IPS DF 6.9 (cell line): ENCODE data around the gene ELFN2.

Source experiments
- DNase-seq: peaks from one replicate; pipeline ENCODE4 v3.0.0-alpha.2; 2013; ENCODE audit warnings: low read depth, low spot score
- H3K27ac ChIP-seq: one replicate; pipeline ENCODE4 v1.5.1; 2013; ENCODE audit warnings: low read length, control low read depth
- H3K27me3 ChIP-seq: 2 replicates; pipeline ENCODE4 v1.6.1; 2013; ENCODE audit warnings: mild to moderate bottlenecking, low read length; ENCODE audit not compliant: control insufficient read depth, insufficient read depth
- H3K36me3 ChIP-seq: 2 replicates; pipeline ENCODE4 v1.6.1; 2013; ENCODE audit warnings: low read length; ENCODE audit not compliant: control insufficient read depth, insufficient read depth
- H3K4me1 ChIP-seq: 2 replicates; pipeline ENCODE4 v1.6.1; 2013; ENCODE audit warnings: low read length; ENCODE audit not compliant: control insufficient read depth, insufficient read depth
- H3K4me3 ChIP-seq: 2 replicates; pipeline ENCODE4 v1.5.1; 2013; ENCODE audit warnings: mild to moderate bottlenecking, low read length
- H3K9me3 ChIP-seq: 2 replicates; pipeline ENCODE4 v1.6.1; 2013; ENCODE audit warnings: low read length, inconsistent platforms; ENCODE audit not compliant: control insufficient read depth, insufficient read depth
- WGBS: extraction: QIAGEN DNeasy Blood & Tissue Kit; methylation state at CpG from one replicate; pipeline ENCODE4 v1.1.7; 2013; ENCODE audit warnings: mixed read lengths, missing lambda C conversion rate; ENCODE audit not compliant: insufficient read length, insufficient coverage; 5-methylcytosine and 5-hydroxymethylcytosine counted together

The ELFN2 gene

DNA sequence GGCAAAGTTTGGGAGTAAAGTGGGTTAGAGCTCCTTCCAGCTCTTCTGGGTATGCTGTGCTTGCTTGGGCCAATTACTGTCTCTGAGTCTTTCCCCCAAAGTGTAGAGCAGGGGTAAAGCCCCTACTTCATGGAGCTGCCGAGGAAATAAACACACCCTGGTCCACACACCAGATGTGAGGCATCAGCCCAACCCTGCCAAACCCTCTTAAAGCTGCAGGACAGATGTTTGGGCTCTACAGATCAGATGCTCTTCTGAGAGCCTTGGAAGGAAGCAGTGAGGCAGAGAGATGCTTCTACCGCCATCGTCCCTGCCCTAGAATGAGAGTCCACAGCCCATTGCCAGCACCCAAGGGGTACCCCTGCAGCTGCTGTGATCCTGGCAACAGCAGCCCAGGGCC, 64.7 kb downstream of the ELFN2 start:
- DNase-seq = no peak
- no CpG with 5 or more reads among the region's 3 CpGs for WGBS
- Histone ChIP-seq H3K4me1 (no peaks in the 10 kb centered on the region), H3K9me3 (no peaks in the 10 kb centered on the region), H3K4me3 (no peak overlapping the region), H3K27me3 (no peaks in the 10 kb centered on the region), H3K36me3 (no peaks in the 10 kb centered on the region), H3K27ac (no peak overlapping the region)

DNA sequence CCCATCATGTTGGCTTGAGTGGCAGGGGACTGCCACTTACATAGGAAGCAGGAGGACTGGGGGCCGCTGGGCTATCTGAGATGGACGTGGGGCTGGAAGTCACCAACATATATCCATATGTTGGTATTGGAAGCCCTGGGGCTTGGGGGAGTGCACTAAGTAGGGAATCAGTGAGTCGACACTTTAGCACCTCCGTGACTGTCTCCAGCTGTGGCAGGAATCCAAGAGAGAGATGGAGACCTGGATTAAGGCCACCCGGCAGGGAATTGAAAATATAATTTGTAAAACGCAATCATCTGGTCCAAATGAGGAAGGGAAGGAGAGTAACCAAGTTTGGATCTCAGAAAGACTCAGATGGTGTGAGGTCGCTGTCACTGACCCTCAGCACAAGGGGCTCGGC, 68.4 kb downstream of the ELFN2 start:
- Histone ChIP-seq H3K4me3 (no peak overlapping the region), H3K36me3 (no peaks in the 10 kb centered on the region), H3K27me3 (no peaks in the 10 kb centered on the region), H3K4me1 (no peaks in the 10 kb centered on the region), H3K9me3 (no peaks in the 10 kb centered on the region), H3K27ac (no peak overlapping the region)
- DNase-seq = no peak
- no CpG with 5 or more reads among the region's 8 CpGs for WGBS

DNA sequence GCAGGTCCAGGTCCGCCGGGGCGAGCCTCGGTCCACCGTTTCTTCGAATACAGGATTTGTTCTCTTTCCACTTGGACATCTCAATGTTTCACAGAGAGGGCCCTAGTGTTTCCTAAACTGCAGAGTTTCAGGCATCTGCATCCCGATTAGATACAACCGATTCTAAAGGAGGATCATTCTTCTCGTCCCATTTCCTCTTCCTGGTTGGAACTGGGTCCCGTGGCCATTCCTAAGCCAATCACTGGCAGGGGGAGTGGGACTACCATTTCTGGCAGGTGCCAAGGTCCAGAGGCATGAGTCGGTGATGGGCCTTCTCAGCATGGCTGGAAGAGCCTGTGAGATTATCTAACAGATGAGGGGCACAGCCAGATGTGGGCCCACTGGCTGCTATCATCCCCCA, 68.9 kb downstream of the ELFN2 start:
- H3K4me1 ChIP-seq = no peaks in the 10 kb centered on the region
- no peak overlapping the region for H3K27ac ChIP-seq
- no CpG with 5 or more reads among the region's 11 CpGs for WGBS
- no peaks in the 10 kb centered on the region for H3K36me3 ChIP-seq
- no peak for DNase-seq
- H3K27me3 ChIP-seq = no peaks in the 10 kb centered on the region
- no peaks in the 10 kb centered on the region for H3K9me3 ChIP-seq
- H3K4me3 ChIP-seq = no peak overlapping the region

DNA sequence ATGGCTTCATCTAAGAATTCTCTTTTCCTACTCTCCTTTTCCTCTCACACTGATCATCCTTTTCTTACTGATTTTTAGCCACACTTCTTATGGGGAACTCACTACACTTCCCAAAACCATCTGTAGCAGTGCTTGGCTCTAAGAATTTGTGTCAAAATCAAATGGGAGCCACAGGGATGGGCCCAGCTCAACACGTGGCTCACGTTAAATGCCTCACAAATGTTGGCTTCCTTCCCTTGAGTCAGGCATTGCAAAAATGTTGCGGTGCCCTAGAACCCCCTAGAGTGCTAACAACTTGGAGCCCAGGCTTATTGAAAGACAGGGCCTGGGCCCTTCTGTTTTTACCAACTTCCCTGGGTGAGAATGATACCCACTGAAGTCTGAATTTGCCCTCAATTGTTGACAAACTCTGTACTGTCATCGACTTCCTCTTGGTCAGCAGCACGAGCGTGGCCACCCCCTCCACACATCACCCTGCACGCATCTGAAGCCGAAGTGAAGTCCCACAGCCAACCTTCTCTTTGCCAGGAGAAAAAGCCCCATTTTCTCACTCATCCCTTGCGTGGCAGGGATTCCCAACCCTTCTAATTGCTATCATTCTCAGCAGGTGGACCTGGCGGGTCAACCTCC, 69.7 kb downstream of the ELFN2 start:
- H3K4me3 ChIP-seq = no peak overlapping the region
- H3K27me3 ChIP-seq = no peaks in the 10 kb centered on the region
- WGBS = no CpG with 5 or more reads among the region's 10 CpGs
- H3K9me3 ChIP-seq = no peaks in the 10 kb centered on the region
- DNase-seq = no peak
- H3K27ac ChIP-seq = no peak overlapping the region
- no peaks in the 10 kb centered on the region for H3K4me1 ChIP-seq
- no peaks in the 10 kb centered on the region for H3K36me3 ChIP-seq

DNA sequence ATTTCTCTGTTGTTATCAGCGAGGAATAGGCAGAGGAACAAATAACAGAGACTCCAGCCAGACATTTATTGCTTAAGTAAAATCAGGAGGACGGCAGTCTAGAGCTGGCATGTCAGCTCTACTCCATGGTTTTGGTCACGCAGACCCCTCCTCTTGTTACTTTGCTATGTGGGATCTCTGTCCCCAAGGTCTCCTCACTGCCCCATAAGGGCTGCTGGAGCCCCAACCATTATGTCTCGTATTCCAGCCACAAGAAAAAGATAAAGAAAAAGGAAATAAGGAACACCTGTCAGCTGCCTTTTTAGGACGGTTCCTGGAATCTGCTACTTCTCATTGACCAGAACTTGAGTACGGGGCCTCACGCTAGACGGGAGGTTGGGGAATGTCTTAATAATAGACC, 70.4 kb downstream of the ELFN2 start:
- Histone ChIP-seq H3K9me3 (no peaks in the 10 kb centered on the region), H3K4me1 (no peaks in the 10 kb centered on the region), H3K4me3 (no peak overlapping the region), H3K36me3 (no peaks in the 10 kb centered on the region), H3K27me3 (no peaks in the 10 kb centered on the region), H3K27ac (no peak overlapping the region)
- WGBS = no CpG with 5 or more reads among the region's 8 CpGs
- no peak for DNase-seq

DNA sequence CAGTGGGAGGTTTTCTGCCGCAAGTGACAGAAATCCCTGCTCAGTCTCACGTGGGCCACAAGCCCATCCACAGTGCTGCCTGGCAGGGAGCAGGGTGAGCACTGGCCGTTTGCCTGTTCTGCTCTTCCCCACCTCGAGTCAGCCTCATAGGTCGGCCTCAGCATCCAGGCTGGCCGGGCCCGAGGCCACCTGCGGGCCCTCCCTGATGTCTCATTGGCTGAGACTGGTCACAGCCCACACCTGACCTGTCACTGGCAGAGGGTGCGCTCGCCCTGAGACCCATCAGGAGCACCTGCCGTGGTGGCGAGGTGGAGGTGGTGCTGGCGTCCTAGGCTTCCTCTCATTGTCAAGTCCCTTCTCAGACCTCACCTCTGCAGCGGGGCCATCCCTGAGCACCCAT, 72.1 kb downstream of the ELFN2 start:
- H3K36me3 ChIP-seq = no peaks in the 10 kb centered on the region
- H3K4me3 ChIP-seq = no peak overlapping the region
- no peaks in the 10 kb centered on the region for H3K27me3 ChIP-seq
- no CpG with 5 or more reads among the region's 14 CpGs for WGBS
- H3K4me1 ChIP-seq = no peaks in the 10 kb centered on the region
- H3K9me3 ChIP-seq = no peaks in the 10 kb centered on the region
- no peak for DNase-seq
- H3K27ac ChIP-seq = no peak overlapping the region

DNA sequence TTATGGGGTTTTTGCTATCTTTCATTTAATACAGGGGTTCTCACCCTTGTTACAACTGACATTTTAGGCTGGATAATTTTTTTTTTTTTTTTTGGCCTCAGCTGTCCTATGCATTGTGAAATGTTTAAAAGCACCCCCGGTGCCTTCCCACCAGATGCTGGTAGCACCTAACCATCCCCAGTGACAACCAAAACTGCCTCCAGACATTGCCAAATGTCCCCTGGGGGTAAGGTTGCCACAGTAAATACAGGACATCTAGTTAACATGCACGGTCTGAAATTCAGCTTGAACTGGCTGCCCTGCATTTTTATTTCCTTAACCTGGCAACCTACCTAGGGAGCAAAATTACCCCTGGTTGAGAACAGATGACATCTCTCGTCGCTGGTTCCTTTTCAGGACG, 72.6 kb downstream of the ELFN2 start:
- H3K9me3 ChIP-seq = no peaks in the 10 kb centered on the region
- no peak for DNase-seq
- H3K36me3 ChIP-seq = no peaks in the 10 kb centered on the region
- no peaks in the 10 kb centered on the region for H3K4me1 ChIP-seq
- H3K27ac ChIP-seq = no peak overlapping the region
- WGBS = no CpG with 5 or more reads among the region's 5 CpGs
- H3K27me3 ChIP-seq = no peaks in the 10 kb centered on the region
- H3K4me3 ChIP-seq = no peak overlapping the region

DNA sequence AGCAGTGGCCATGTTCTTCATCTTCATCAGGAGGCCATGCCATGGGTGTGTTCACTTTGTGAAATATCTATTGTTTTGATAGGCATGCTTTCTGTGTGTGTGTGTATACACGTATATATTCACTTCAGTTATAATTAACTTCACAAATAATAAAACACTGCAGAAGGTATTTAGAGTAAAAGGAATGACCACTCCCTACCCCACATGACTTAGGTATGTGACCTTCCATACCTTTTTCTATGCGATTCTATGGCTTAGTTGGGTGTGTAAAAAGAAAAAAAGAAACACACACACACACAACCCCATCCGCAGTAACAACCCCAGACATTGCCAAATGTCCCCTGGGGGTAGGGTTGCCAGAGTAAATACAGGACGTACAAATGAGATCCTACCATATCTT, 73.0 kb downstream of the ELFN2 start:
- no peak for DNase-seq
- Histone ChIP-seq H3K27me3 (no peaks in the 10 kb centered on the region), H3K27ac (no peak overlapping the region), H3K9me3 (no peaks in the 10 kb centered on the region), H3K4me1 (no peaks in the 10 kb centered on the region), H3K4me3 (no peak overlapping the region), H3K36me3 (no peaks in the 10 kb centered on the region)
- WGBS = no CpG with 5 or more reads among the region's 4 CpGs

DNA sequence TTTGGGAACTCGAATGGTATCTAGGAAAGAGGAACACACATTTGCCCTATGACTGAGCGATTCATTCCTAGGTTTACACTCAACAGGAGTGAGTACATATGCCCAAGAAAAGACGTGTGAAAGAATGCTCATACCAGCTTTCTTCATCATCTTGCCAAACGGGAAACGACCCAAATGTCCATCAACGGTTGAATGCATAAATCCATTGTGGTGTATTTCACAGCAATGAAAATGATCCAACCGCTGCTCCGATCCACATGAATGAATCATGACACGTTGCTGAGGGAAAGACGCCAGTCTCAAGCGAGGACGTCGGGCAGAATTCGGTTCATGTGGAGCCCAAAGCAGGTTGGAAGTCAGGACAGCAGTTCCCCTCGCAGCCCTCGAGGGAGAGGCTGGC, 73.4 kb downstream of the ELFN2 start:
- no peak overlapping the region for H3K27ac ChIP-seq
- WGBS = no CpG with 5 or more reads among the region's 16 CpGs
- H3K4me3 ChIP-seq = no peak overlapping the region
- DNase-seq = no peak
- H3K9me3 ChIP-seq = no peaks in the 10 kb centered on the region
- H3K36me3 ChIP-seq = no peaks in the 10 kb centered on the region
- no peaks in the 10 kb centered on the region for H3K27me3 ChIP-seq
- H3K4me1 ChIP-seq = no peaks in the 10 kb centered on the region

DNA sequence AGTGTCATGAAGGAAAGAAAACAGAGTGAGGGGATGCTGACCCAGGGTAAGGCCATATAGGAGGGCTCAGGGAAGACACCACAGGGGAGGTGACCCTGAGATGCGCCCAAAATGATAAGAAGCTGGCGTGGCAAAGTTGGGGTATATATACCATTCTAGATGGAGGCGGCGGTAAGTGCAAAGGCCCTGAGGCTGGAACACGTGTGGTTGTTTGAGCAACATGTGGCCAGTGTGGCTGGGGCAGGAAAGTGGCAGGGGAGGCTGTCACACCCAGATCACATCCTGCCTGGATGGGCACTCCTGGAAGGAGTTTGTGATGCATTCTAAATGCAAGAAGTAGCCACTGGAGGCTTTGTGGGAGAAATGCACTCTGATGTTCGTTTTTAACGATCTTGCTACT, 74.8 kb downstream of the ELFN2 start:
- no peak overlapping the region for H3K27ac ChIP-seq
- no peaks in the 10 kb centered on the region for H3K27me3 ChIP-seq
- no peaks in the 10 kb centered on the region for H3K4me1 ChIP-seq
- no peak overlapping the region for H3K4me3 ChIP-seq
- no peak for DNase-seq
- H3K9me3 ChIP-seq = no peaks in the 10 kb centered on the region
- no CpG with 5 or more reads among the region's 7 CpGs for WGBS
- H3K36me3 ChIP-seq = no peaks in the 10 kb centered on the region

DNA sequence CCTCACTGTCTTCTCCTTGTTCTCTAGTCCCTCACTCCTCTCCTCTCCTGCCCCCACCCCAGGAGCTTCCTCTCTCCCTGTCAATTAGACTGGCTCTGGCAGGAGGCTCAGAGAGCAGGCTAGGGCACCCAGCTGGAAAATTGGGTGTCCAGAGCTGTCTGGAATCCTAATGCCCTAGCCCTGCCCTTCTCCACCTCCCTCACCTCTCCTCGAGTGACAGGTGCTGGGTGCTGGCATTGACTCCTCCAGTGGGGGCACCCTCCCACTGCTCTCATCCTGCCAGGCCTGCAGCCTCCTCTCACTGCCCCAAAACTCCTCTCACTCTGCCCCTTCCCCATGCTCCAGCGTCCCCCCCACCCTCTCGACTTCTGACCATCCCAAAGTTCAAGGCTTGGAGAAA, 76.0 kb downstream of the ELFN2 start:
- Histone ChIP-seq H3K27ac (no peak overlapping the region), H3K4me3 (no peak overlapping the region), H3K4me1 (no peaks in the 10 kb centered on the region), H3K9me3 (no peaks in the 10 kb centered on the region), H3K36me3 (no peaks in the 10 kb centered on the region), H3K27me3 (no peaks in the 10 kb centered on the region)
- WGBS = no CpG with 5 or more reads among the region's 3 CpGs
- DNase-seq = no peak
